ENCODE measurements around the gene SSR4. TPM values are rescaled to one million over a fixed set of nuclear protein-coding genes. Genes with fewer than 3 reads are reported as not detected.

The SSR4 gene
- total RNA-seq, 1 experiment from 2014 or later: 107 TPM

DNA sequence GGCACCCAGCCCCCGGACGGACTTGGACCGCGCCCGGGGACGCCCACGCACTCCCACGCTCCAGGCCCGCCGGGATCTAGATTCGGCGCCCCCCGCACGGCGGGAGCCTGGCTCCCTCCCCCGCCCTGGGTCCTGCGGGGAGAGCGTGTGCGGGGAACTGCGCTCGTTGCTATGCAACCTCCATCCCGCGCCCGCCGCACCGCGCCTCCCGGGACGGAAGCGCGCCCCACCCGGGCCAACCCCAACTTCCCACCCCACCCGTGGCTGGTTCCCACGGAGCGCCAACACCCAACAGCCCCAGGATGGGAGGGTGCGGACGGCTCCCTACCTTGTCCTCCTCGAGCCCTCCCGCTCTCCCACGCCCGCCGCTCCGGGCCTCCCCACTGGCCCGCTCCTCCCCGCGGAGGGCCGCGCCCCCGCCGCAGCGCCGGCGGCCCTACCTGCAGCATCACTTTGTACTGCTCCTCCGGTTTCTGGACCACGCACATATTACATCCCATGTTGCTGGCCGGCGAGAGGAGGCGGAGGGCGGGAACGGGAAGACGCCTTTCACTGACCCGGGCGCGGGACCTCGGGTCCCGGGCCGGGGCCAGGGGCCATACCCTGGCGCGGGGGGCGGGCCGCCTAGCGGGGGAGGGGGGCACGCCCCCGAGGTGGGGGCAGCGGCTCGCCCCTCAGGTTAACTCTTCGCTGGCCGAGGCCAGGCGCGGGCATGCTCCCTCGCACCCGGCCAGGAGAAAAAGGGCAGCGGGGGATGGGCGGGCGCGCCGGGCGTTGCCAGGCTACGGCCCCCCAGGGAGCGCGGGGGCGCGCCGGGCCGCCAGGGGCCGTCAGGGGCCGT lies 35.6 kb downstream of the SSR4 start, which contains the start of gene PDZD4:
PDZD4 (minus strand) TSS at position 746 of the 841 bp plus-strand sequence; CDS start at position 500, 246 bp downstream.
- no peak for DNase-seq (ENCODE audit: low read depth)

DNA sequence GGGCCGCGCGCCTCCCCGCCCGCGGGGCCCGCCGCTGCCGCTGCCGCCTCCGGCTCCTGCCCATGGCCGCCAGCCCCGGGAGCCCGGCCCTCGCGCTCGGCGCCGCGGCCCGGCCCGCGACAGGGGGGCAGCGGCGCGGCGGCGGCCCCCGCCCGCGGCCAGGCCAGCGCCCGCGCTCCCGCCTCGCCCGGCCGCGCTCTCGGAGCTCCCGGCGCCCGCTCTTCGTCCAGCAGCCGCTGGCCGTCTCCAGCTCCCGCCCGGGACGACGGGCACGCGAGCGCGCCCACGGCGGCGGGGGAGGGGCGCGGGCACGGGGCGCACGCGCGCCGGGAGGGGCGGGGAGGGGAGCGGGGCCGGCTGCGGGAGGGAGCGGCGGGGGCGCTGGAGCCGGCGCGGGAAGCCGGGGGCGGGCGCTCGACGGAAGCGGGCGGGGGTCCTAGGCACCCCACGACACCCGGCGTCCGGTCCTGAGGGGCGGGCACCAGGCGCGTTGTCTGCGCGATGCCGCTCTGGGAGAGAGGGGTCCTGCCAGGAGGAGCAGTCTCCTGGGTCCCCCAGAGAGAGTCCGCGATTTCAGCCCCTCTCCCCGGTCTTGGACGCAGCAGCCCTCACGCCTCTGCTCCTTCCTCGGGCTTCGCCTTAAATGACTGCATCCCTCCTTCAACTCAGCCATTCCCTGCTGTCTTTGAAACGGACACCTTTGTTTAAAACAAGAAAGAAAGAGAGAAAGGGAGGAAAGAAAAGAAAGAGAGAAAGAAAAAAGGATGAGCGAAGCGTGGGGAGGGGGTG lies 36.4 kb downstream of the SSR4 start:
- DNase-seq (ENCODE audit: low read depth): no peak

DNA sequence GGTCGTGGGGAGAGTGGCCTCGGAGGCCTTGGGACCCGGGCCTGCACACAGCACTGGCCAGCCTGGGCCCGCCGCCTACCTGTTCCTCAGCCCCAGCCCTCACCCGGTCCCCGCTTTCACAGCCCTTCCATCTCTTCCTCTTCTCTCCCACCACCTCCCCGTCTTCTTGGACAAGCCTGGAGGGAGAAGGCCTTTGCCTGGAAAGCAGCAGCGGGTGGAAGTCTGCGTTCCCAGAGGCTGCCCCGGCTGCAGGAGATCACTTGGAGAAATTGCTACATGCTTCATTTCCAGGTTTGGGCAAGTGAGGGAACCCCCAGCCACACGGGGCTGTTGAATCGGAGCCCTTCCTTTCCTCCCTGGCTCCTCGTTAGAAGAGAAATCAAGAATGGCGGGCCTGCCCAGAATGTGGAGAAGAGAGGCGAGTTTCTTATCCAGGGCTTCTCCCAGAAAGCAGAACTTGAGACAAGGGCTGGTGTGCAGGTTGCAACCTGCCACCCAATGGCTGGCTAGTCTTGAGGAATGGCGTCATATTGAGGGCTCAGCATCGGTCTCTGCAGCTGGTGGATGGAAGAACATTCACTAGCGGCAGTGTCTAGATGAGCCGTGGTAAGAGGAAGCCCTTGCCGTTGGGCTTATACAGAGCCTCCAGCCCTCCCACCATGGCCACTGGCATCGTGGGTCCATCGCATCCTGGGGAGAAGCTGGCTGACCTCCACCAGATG lies 37.1 kb downstream of the SSR4 start:
- no peak for DNase-seq (ENCODE audit: low read depth)

DNA sequence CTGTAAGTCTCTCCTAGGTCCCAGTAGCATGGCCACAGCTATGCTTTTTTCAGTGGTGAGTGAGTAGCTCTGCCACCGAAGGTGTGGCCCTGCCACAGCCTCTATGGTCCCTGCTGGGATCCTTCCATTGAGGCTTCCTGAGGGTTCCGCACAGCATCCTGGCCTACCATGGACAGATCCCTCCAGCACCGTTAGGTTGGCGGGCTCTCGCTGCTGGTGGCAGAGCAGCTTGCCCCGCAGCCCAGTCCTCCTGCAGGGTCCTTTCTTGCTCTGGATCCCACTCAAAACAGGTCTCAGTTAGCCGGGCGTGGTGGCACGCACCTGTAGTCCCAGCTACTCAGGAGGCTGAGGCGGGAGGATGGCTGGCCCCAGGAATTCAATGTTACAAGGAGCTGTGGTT lies 38.3 kb downstream of the SSR4 start:
- DNase-seq (ENCODE audit: low read depth): no peak

DNA sequence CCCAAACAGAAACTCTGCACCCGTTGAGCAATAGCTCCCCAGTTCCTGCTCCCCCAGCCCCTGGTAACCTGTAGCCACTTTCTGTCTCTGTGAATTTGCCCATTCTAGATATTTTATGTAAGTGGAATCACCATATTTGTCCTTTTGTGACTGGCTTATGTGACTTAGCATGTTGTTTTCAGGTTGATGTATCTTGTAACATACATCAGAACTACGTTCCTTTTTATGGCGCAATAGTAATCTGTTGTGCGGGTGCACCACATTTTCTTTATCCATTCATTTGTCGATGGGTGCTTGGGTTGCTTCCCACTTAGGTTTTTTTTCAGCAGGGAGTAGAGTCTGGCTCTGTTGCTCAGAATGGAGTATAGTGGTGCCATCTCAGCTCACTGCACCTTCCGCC lies 42.5 kb downstream of the SSR4 start:
- no peak for DNase-seq (ENCODE audit: low read depth)

DNA sequence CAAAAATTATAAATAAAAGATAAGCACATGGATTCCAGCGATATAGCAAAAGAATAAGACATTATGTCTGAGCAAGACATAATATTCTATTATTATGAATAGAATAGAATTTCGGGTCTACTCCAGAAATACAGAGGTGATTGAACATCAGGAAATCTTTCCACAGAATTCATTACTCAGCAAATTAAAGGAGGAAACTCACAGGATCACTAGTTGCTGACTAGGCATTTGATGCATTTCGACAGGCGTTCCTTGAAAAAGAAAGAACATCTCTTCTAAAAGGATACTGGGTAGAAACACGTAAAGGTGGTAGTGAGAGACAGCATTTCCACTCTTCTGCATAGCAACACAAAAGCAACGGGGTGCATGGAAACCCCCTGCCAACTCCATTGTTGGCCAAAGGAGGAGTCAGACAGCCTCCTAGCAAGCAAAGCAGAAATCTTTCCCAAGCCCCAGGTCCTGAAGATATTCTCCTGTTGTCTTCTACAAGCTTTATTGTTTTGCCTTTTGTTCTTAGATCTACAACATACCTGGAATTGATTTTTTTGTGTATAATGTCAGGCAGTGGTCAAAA lies 50.1 kb downstream of the SSR4 start:
- DNase-seq (ENCODE audit: low read depth): no peak

DNA sequence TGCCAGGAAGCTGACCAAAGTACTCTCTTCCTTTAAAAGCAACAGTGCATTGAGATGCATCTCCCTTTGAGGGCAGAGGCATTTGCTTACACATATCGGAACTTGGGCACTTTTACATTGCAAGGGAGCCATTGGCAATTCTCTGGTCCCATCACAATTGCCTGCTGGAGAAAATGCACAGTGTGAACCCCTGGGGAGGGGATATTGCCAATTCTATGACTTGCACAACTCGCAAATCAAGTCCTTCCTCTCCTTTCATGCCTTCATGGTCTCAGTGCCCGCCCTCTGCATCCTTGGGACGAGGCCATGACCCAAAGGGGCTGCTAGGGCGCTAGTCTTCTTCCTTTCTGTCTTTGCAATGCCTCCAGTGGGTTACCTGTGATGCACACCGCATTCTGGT lies 50.7 kb downstream of the SSR4 start:
- DNase-seq (ENCODE audit: low read depth): no peak

DNA sequence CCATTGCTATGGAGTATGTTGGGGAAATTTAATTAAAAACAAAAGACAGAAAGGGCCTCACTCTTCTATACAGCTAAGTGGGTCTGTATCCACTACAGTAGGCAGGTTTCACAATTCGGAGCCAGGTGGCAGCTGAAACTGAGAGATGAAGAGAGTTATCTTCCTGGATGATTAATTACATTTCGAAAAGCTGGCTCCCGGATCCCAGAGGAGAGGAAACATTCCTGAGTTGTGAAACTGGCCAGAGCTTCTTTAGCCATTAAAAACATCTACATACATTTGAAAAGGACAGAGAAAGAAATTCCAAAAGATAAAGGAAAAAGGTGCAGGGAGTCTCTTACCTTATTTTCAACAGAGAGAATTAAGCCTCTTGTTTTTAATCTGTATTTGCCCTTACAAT lies 51.4 kb downstream of the SSR4 start:
- no peak for DNase-seq (ENCODE audit: low read depth)

Other genes with a start within 250 kb of the SSR4 start
- 37.3 and 41.5 TPM in 2 replicates for gene CCNQ, start 195.5 kb upstream of the SSR4 start, total RNA-seq (2014; rRNA removed; shearing (Covaris generic))
- gene DUSP9, start 147.5 kb upstream of the SSR4 start, total RNA-seq (2014; rRNA removed; shearing (Covaris generic)): 10.2 and 16.4 TPM in 2 replicates
- gene PNCK, start 120.9 kb upstream of the SSR4 start, total RNA-seq (2014; rRNA removed; shearing (Covaris generic)): not detected in 2 replicates
- 6.3 and 7.5 TPM in 2 replicates for gene SLC6A8, start 106.7 kb upstream of the SSR4 start, total RNA-seq (2014; rRNA removed; shearing (Covaris generic))
- 146 and 203 TPM in 2 replicates for gene BCAP31, start 70.3 kb upstream of the SSR4 start, total RNA-seq (2014; rRNA removed; shearing (Covaris generic))
- gene ABCD1, start 69.8 kb upstream of the SSR4 start, total RNA-seq (2014; rRNA removed; shearing (Covaris generic)): 4.8 and 5.0 TPM in 2 replicates
- 0.97 and 1.0 TPM in 2 replicates for gene PLXNB3, start 30.4 kb upstream of the SSR4 start, total RNA-seq (2014; rRNA removed; shearing (Covaris generic))
- 0.11 and 0.54 TPM in 2 replicates for gene SRPK3, start 13.6 kb upstream of the SSR4 start, total RNA-seq (2014; rRNA removed; shearing (Covaris generic))
- 36.9 and 41.0 TPM in 2 replicates for gene IDH3G, start 293 bp upstream of the SSR4 start, total RNA-seq (2014; rRNA removed; shearing (Covaris generic))
- gene PDZD4, start 35.9 kb downstream of the SSR4 start, total RNA-seq (2014; rRNA removed; shearing (Covaris generic)): 5.7 and 7.5 TPM in 2 replicates
- gene L1CAM, start 91.5 kb downstream of the SSR4 start, total RNA-seq (2014; rRNA removed; shearing (Covaris generic)): 7.4 and 8.3 TPM in 2 replicates
- 1.1 TPM in 1 of 2 replicates, not detected in the other for gene AVPR2, start 110.0 kb downstream of the SSR4 start, total RNA-seq (2014; rRNA removed; shearing (Covaris generic))
- gene ARHGAP4, start 131.6 kb downstream of the SSR4 start, total RNA-seq (2014; rRNA removed; shearing (Covaris generic)): 2.2 and 2.6 TPM in 2 replicates
- gene NAA10, start 140.4 kb downstream of the SSR4 start, total RNA-seq (2014; rRNA removed; shearing (Covaris generic)): 85.9 and 128 TPM in 2 replicates
- gene RENBP, start 150.0 kb downstream of the SSR4 start, total RNA-seq (2014; rRNA removed; shearing (Covaris generic)): 0.11 and 0.18 TPM in 2 replicates
- 38.0 and 38.1 TPM in 2 replicates for gene HCFC1, start 177.2 kb downstream of the SSR4 start, total RNA-seq (2014; rRNA removed; shearing (Covaris generic))
- 0.86 and 1.5 TPM in 2 replicates for gene TMEM187, start 178.1 kb downstream of the SSR4 start, total RNA-seq (2014; rRNA removed; shearing (Covaris generic))
- gene IRAK1, start 225.2 kb downstream of the SSR4 start, total RNA-seq (2014; rRNA removed; shearing (Covaris generic)): 49.2 and 50.3 TPM in 2 replicates